HepG2 (cell line): ENCODE measurements around the gene ZKSCAN1. TPM values are rescaled to one million over a fixed set of nuclear protein-coding genes. Genes with fewer than 3 reads are reported as not detected.
"Not testable (repeated sequence)": the region's sequence is repeated elsewhere in the genome, so short reads cannot be mapped to it uniquely, and the experiment has no call there.

Experiments used
- ATAC-seq: fragments of 200-7000 bp; cut with Tn5 transposase; 3 replicates; pipeline ENCODE4 v1.9.1; 2020; ENCODE audit warnings: mild to moderate bottlenecking, moderate library complexity
- BruUV-seq: library from RNA; stranded (reverse); fragments of 400-500 nt; replicated peaks from 2 replicates; lab custom pipeline; 2021; lab: Mats Ljungman, UMichigan
- CTCF ChIA-PET: fragments of 300-600 bp; formaldehyde crosslinking; extraction: SDS; loops from one replicate; lab custom pipeline; 2021; ENCODE audit warnings: low total read pairs, inconsistent platforms, low intra/inter-chr PET ratio; lab: Yijun Ruan, JAX
- POLR2A ChIA-PET: fragments of 350-600 bp; sonication (Branson Sonifier 250); formaldehyde crosslinking; loops from one replicate; lab custom pipeline; 2020; ENCODE audit warnings: antibody characterized with exemption, inconsistent platforms; lab: Yijun Ruan, JAX
- DNase-seq: peaks from one replicate; pipeline ENCODE4 v3.0.0-alpha.2; 2015; ENCODE audit warnings: low spot score
- FAIRE-seq: peaks from 3 replicates; lab custom pipeline; 2011; peaks lifted over from hg19 to GRCh38; lab: Jason Lieb, UNC
- H2AFZ ChIP-seq: one replicate; pipeline ENCODE4 v1.6.1; 2011; ENCODE audit warnings: low read length, inconsistent platforms
- H3K27ac ChIP-seq: fragments of 300-600 bp; 3 replicates; pipeline ENCODE4 v1.8.0; 2011; ENCODE audit warnings: mixed run types, mild to moderate bottlenecking, mixed read lengths, low read length, inconsistent platforms; ENCODE audit not compliant: insufficient read depth; ENCODE audit errors: extremely low read length
- H3K27me3 ChIP-seq, 2 experiments: fragments of 200-600 bp in 1 of 2; 2 replicates in 1 of 2; 3 replicates in 1 of 2; pipeline versions ENCODE4 v1.6.0 to v1.8.0; 2011; ENCODE audit warnings: low read length in 2 of 2, mild to moderate bottlenecking in 2 of 2, moderate library complexity in 2 of 2, inconsistent platforms in 1 of 2; ENCODE audit not compliant: insufficient read depth in 2 of 2, control insufficient read depth in 1 of 2
- H3K36me3 ChIP-seq, 2 experiments: fragments of 200-600 bp in 1 of 2; replicated peaks in 1 of 2; 2 replicates in 1 of 2; 3 replicates in 1 of 2; pipeline versions ENCODE4 v1.5.1 to v1.8.0; 2011; ENCODE audit warnings: low read length in 2 of 2, inconsistent platforms in 1 of 2; ENCODE audit not compliant: insufficient read depth in 2 of 2, control insufficient read depth in 1 of 2
- H3K4me1 ChIP-seq: 2 replicates; pipeline ENCODE4 v1.5.1; 2012; ENCODE audit warnings: low read length, inconsistent platforms; ENCODE audit not compliant: insufficient read depth
- H3K4me2 ChIP-seq: 2 replicates; pipeline ENCODE4 v1.6.0; 2011; ENCODE audit warnings: low read depth, low read length, inconsistent platforms
- H3K4me3 ChIP-seq, 3 experiments: fragments of 200-600 bp in 1 of 3; sonication (generic), shearing (Covaris generic) in 1 of 3; replicated peaks in 1 of 3; 2 replicates each; pipeline ENCODE4 v1.5.1; 2011 to 2016; ENCODE audit warnings: low read length in 3 of 3, inconsistent platforms in 2 of 3, low read depth in 2 of 3, mild to moderate bottlenecking in 2 of 3, control low read depth in 1 of 3, mixed read lengths in 1 of 3; ENCODE audit not compliant: insufficient read depth in 1 of 3
- H3K79me2 ChIP-seq: one replicate; pipeline ENCODE4 v1.6.1; 2011; ENCODE audit warnings: low read length, inconsistent platforms; ENCODE audit not compliant: insufficient read depth
- H3K9ac ChIP-seq: 2 replicates; pipeline ENCODE4 v1.6.0; 2011; ENCODE audit warnings: mild to moderate bottlenecking, low read depth, low read length, inconsistent platforms; ENCODE audit not compliant: insufficient read depth
- H3K9me3 ChIP-seq: 2 replicates; pipeline ENCODE4 v1.5.1; 2012; ENCODE audit warnings: mild to moderate bottlenecking, low read length
- H4K20me1 ChIP-seq: 2 replicates; pipeline ENCODE4 v1.6.0; 2011; ENCODE audit warnings: inconsistent platforms, mild to moderate bottlenecking, low read length, moderate library complexity; ENCODE audit not compliant: insufficient read depth
- WGBS: methylation state at CpG from one replicate; pipeline ENCODE4 v1.1.6; 2017; ENCODE audit warnings: low lambda C conversion rate; 5-methylcytosine and 5-hydroxymethylcytosine counted together
- in situ Hi-C: cut with HindIII; loops from 2 replicates; pipeline ENCODE4 v1.10.0; 2017; ENCODE audit warnings: low pct_unique_long_range_greater_than_20kb; ENCODE audit not compliant: extremely low pct_ligation_motif_present
- intact Hi-C: fragments of 100-400 bp; cut with micrococcal nuclease; formaldehyde crosslinking; loops from one replicate; pipeline ENCODE4 v1.10.0; 2022; ENCODE audit not compliant: unreplicated experiment
- polyA plus RNA-seq, 8 experiments: library from polyadenylated mRNA; depleted of rRNA in 3 of 8; stranded (reverse) in 7 of 8; unstranded in 1 of 8; fragments of >200 nt; fragmentation: Illumina TruSeq in 4 of 8; extraction: Trizol in 4 of 8; gene quantifications; 2 replicates each; pipeline versions ENCODE4 v1.2.1 to v1.2.3, GENCODE V29; 2011 to 2016; ENCODE audit warnings: low read depth in 4 of 8, missing spikeins in 1 of 8, mixed read lengths in 1 of 8; ENCODE audit not compliant: insufficient read depth in 1 of 8
- total RNA-seq, 5 experiments: library from RNA; depleted of rRNA; stranded (reverse); fragments of >200 nt; fragmentation: Illumina TruSeq; extraction: Trizol; gene quantifications; 2 replicates each; pipeline ENCODE4 v1.2.3, GENCODE V29; 2016; ENCODE audit warnings: low read depth in 1 of 5
- TF ChIP-seq, protein P1 (sequence below): sonication (generic); formaldehyde crosslinking; IDR thresholded peaks from 2 replicates; pipeline ENCODE4 v1.4.0; 2020; ENCODE audit warnings: missing genetic modification reagents

The ZKSCAN1 gene
- total and polyA plus RNA-seq, 2 of the 13 experiments (the other 11 are each of a cell fraction or from before 2014, with no cell fraction given) = 46.4 to 60.6 TPM

DNA sequence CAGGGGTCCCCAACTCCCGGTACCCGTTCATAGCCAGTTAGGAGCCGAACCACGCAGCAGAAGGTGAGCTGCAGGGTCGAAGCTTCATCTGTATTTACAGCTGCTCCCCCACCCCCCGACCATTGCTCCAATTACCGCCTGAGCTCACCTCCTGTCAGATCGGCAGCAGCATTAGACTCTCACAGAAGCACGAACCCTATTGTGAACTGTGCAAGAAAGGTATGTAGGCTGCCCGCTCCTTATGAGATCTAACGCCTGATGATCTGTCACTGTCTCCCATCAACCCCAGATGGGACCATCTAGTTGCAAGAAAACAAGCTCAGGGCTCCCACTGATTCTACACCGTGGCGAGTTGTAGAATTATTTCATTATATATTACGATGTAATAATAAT lies 24.9 kb upstream of the ZKSCAN1 start (continued):
- TF ChIP-seq, protein P1, sequence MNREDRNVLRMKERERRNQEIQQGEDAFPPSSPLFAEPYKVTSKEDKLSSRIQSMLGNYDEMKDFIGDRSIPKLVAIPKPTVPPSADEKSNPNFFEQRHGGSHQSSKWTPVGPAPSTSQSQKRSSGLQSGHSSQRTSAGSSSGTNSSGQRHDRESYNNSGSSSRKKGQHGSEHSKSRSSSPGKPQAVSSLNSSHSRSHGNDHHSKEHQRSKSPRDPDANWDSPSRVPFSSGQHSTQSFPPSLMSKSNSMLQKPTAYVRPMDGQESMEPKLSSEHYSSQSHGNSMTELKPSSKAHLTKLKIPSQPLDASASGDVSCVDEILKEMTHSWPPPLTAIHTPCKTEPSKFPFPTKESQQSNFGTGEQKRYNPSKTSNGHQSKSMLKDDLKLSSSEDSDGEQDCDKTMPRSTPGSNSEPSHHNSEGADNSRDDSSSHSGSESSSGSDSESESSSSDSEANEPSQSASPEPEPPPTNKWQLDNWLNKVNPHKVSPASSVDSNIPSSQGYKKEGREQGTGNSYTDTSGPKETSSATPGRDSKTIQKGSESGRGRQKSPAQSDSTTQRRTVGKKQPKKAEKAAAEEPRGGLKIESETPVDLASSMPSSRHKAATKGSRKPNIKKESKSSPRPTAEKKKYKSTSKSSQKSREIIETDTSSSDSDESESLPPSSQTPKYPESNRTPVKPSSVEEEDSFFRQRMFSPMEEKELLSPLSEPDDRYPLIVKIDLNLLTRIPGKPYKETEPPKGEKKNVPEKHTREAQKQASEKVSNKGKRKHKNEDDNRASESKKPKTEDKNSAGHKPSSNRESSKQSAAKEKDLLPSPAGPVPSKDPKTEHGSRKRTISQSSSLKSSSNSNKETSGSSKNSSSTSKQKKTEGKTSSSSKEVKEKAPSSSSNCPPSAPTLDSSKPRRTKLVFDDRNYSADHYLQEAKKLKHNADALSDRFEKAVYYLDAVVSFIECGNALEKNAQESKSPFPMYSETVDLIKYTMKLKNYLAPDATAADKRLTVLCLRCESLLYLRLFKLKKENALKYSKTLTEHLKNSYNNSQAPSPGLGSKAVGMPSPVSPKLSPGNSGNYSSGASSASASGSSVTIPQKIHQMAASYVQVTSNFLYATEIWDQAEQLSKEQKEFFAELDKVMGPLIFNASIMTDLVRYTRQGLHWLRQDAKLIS (CRISPR knock-in tag) = no peak

DNA sequence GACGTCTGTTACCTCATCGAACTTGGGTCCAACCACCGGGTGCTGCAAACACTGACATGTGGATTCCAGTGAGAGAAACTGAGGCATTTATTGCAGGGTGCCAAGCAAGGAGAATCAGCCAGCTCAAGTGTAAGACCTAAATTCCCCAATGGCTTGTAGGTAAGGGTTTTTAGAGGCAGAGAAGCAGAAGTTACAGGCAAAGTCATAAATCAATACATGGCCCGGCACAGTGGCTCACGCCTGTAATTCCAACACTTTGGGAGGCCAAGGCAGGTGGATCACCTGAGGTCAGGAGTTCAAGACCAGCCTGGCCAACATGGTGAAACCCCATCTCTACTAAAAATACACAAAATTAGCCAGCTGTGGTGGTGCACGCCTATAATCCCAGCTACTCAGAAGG lies 23.9 kb upstream of the ZKSCAN1 start:
- ChIA-PET POLR2A (interaction anchor here (0.8 to 3.7 kb wide), 6 partner anchors 12 to 62 kb away, joined by 3 to 15 read pairs (median 6); partner anchors contain the start of genes AZGP1, ZKSCAN1 and ZSCAN21), CTCF (interaction anchor here (1.1 to 2.1 kb wide), 4 partner anchors 12 to 79 kb away, joined by 3 to 33 read pairs (median 6); partner anchors contain the start of gene GJC3)
- peak overlapping the region; percentile 55; the same call in 1 of the 2 replicates for H3K4me2 ChIP-seq
- H3K27ac ChIP-seq, H3K27me3 ChIP-seq, H3K4me3 ChIP-seq, H3K9me3 ChIP-seq, H3K79me2 ChIP-seq, intact Hi-C loops, H4K20me1 ChIP-seq, DNase-seq, BruUV-seq, FAIRE-seq, H3K36me3 ChIP-seq, ATAC-seq, H2AFZ ChIP-seq, H3K9ac ChIP-seq: not testable (repeated sequence)
- in situ Hi-C loops = loop anchor here (5.0 kb wide), 2 partner anchors 61 to 79 kb away; no protein-coding TSS in a partner anchor
- 41% methylated on average over 6 of the region's 6 CpGs for WGBS
- peaks cover 67% of the 10 kb centered on the region for H3K4me1 ChIP-seq
